Cardiac fibroblast (primary cell): ENCODE data around the gene UTY.

Experiments used
- DNase-seq, 2 donors: peaks; one replicate each; pipeline versions ENCODE4 v3.0.0 to v3.0.0-alpha.2; 2010; ENCODE audit warnings: low read depth in 2 of 2
- H3K4me3 ChIP-seq, 2 donors: replicated peaks in 1 of 2; 1 replicate in 1 of 2; 2 replicates in 1 of 2; pipeline ENCODE4 v1.5.1; 2011; ENCODE audit warnings: low read depth in 2 of 2, low read length in 2 of 2, mild to moderate bottlenecking in 2 of 2, moderate library complexity in 1 of 2
- CTCF ChIP-seq: IDR thresholded peaks from one replicate; pipeline ENCODE4 v1.5.1; 2011; ENCODE audit warnings: low read depth, mild to moderate bottlenecking, low read length, inconsistent platforms

UTY gene

GRCh38 chrY:13435968-13436937, 43.6 kb downstream of the UTY start:
- peak; percentile 64 to 70 for DNase-seq
- H3K4me3 ChIP-seq = peak overlapping the region; percentile 18 to 58
- TF ChIP-seq CTCF = peak; percentile 47

- DNase-seq = peak; percentile 16 to 32
- peak overlapping the region; percentile 18 to 58 for H3K4me3 ChIP-seq
- no peak for TF ChIP-seq CTCF
These were observed 44.4 kb downstream of the UTY start for GRCh38 chrY:13435206-13435967.

- no peak for DNase-seq
- no peak for TF ChIP-seq CTCF
- no peak overlapping the region for H3K4me3 ChIP-seq
These were observed 47.4 kb downstream of the UTY start for GRCh38 chrY:13432293-13433025.

GRCh38 chrY:13429551-13429950, 50.3 kb downstream of the UTY start:
- peak in 1 of 2 donors; percentile 22 for DNase-seq
- no peak overlapping the region for H3K4me3 ChIP-seq
- no peak for TF ChIP-seq CTCF

GRCh38 chrY:13423281-13423732, 56.5 kb downstream of the UTY start:
- no peak overlapping the region for H3K4me3 ChIP-seq
- TF ChIP-seq CTCF = peak; percentile 8
- DNase-seq = peak; percentile 63 to 86
